ENCODE data around the gene AVPR2.

- TF ChIP-seq CTCF (IDR thresholded peaks at IDR 0.05; ENCODE audit: low read depth, low read length, missing input control) (no peak), RAD21 (IDR thresholded peaks at IDR 0.05) (no peak)
Observed at GRCh38 chrX:153871451-153871850, 33.0 kb upstream of the AVPR2 start.
